ENCODE results near the gene PRKCQ. TPM values are rescaled to one million over a fixed set of nuclear protein-coding genes. Genes with fewer than 3 reads are reported as not detected.

Gene PRKCQ
- total and polyA plus RNA-seq, 2 of the 8 experiments (the other 6 are each of a cell fraction or from before 2014, with no cell fraction given) = 9.1 to 22.6 TPM

- Histone ChIP-seq H3K14ac (ENCODE audit: insufficient read length) (no peak overlapping the region), H3K9me3 (ENCODE audit: insufficient read depth in 2 of 2, low read depth in 1 of 2, low read length in 1 of 2) (no peaks in the 10 kb centered on the region), H2BK5ac (ENCODE audit: low read depth, low read length) (no peak overlapping the region), H3K18ac (ENCODE audit: extremely low read depth, low read length) (no peak overlapping the region), H3K4me3 (ENCODE audit: extremely low read depth in 1 of 4, insufficient read depth in 2 of 4, low read depth in 3 of 4, low read length in 4 of 4) (no peak overlapping the region; a peak in 1 of 8 replicates), H3K27me3 (replicated peaks in 1 of 4; ENCODE audit: control insufficient read depth in 3 of 4, extremely low read depth in 1 of 4, insufficient read depth in 3 of 4, low read length in 3 of 4) (no peaks in the 10 kb centered on the region), H2BK12ac (ENCODE audit: low read depth, low read length) (no peak overlapping the region), H3K9ac (replicated peaks in 1 of 4; ENCODE audit: extremely low read depth in 1 of 4, low read depth in 3 of 4, low read length in 3 of 4) (no peak overlapping the region), H2AFZ (ENCODE audit: low read length) (no peak overlapping the region), H3K4ac (replicated peaks; ENCODE audit: insufficient read length, low read depth, low read length) (no peak overlapping the region), H2BK120ac (replicated peaks; ENCODE audit: low read depth, low read length) (no peak overlapping the region), H3K23me2 (ENCODE audit: low read depth, low read length) (no peaks in the 10 kb centered on the region), H4K20me1 (replicated peaks in 1 of 2; ENCODE audit: control insufficient read depth in 1 of 2, insufficient read depth in 2 of 2, low read length in 2 of 2) (no peaks in the 10 kb centered on the region), H3K56ac (replicated peaks; ENCODE audit: insufficient read length, low read depth, low read length) (no peak overlapping the region), H4K5ac (ENCODE audit: insufficient read length, low read depth, low read length) (no peak overlapping the region), H3K27ac (ENCODE audit: low read depth, low read length) (no peak overlapping the region), H3K4me2 (ENCODE audit: insufficient read depth in 1 of 2, low read depth in 2 of 2, low read length in 2 of 2) (no peak overlapping the region), H2AK5ac (ENCODE audit: low read depth, low read length) (no peak overlapping the region), H3K23ac (ENCODE audit: insufficient read length) (no peak overlapping the region), H4K91ac (replicated peaks; ENCODE audit: insufficient read length, low read length) (no peak overlapping the region), H3K79me2 (ENCODE audit: control insufficient read depth in 1 of 2, insufficient read depth in 2 of 2, low read length in 2 of 2) (no peaks in the 10 kb centered on the region), H2BK20ac (ENCODE audit: low read length) (no peak overlapping the region), H4K8ac (ENCODE audit: extremely low read depth, insufficient read depth, low read length) (no peak overlapping the region; the same call in 1 of the 2 replicates), H3K4me1 (replicated peaks in 1 of 4; ENCODE audit: control insufficient read depth in 3 of 4, insufficient read depth in 4 of 4, low read length in 3 of 4) (peaks cover 0 to 15% (median 7%) of the 10 kb centered on the region in 4 experiments; a peak in 3 of 7 replicates), H3K79me1 (ENCODE audit: low read depth, low read length) (no peaks in the 10 kb centered on the region), H3K36me3 (ENCODE audit: control insufficient read depth in 2 of 4, insufficient read depth in 4 of 4, low read length in 3 of 4) (no peaks in the 10 kb centered on the region), H2BK15ac (ENCODE audit: low read length) (no peak overlapping the region)
- WGBS, 2 experiments (ENCODE audit: extremely low coverage in 1 of 2, insufficient coverage in 1 of 2, insufficient read length in 1 of 2, insufficient replicate concordance in 2 of 2, low coverage in 1 of 2, low lambda C conversion rate in 2 of 2, missing lambda C conversion rate in 1 of 2) = 57% methylated on average over 5 of the region's 5 CpGs; no CpG with 5 or more reads in 1 of the 2 experiments
- TF ChIP-seq POLR2A (IDR thresholded peaks at IDR 0.05; ENCODE audit: control extremely low read depth in 1 of 2, low read depth in 2 of 2, low read length in 2 of 2) (no peak), SP2 (IDR thresholded peaks at IDR 0.05; ENCODE audit: low read length) (no peak)
- FAIRE-seq = no peak
- no peak for DNase-seq (ENCODE audit: low read depth in 1 of 2, low spot score in 2 of 2)
- CTCF ChIA-PET (ENCODE audit: partially characterized antibody) = interaction anchor here (0.5 to 2.0 kb wide), 5 partner anchors 12 to 1135 kb away, joined by 3 to 15 read pairs (median 4); no protein-coding TSS in a partner anchor
- POLR2A ChIA-PET (ENCODE audit: partially characterized antibody) = no interaction called here
These were observed 42.8 kb upstream of the PRKCQ start for GRCh38 chr10:6622921-6623320.
